Activated T-helper 17 cell treated with anti-CD3 and anti-CD28 coated beads, Interleukin-2, amount 50 U/mL, for 72 hours (primary cell): Measurements from ENCODE around the gene OVCA2. TPM values are rescaled to one million over a fixed set of nuclear protein-coding genes. Genes with fewer than 3 reads are reported as not detected.
"Not testable (repeated sequence)": the region's sequence is repeated elsewhere in the genome, so short reads cannot be mapped to it uniquely, and the experiment has no call there.

ENCODE experiments used
- ATAC-seq: fragments of 150-1000 bp; cut with Tn5 transposase; replicated peaks from 2 replicates; pipeline ENCODE4 v1.10.0; 2021; ENCODE audit warnings: mild to moderate bottlenecking, moderate library complexity
- H3K27ac Mint-ChIP-seq: one replicate; pipeline ENCODE4 v1.8.0; 2022; ENCODE audit warnings: mixed read lengths
- H3K27me3 Mint-ChIP-seq: one replicate; pipeline ENCODE4 v1.8.0; 2022; ENCODE audit warnings: mixed read lengths
- H3K36me3 Mint-ChIP-seq: one replicate; pipeline ENCODE4 v1.8.0; 2022; ENCODE audit warnings: low read depth, mild to moderate bottlenecking, mixed read lengths
- H3K4me1 Mint-ChIP-seq: one replicate; pipeline ENCODE4 v1.8.0; 2022; ENCODE audit warnings: mixed read lengths
- H3K4me3 Mint-ChIP-seq: one replicate; pipeline ENCODE4 v1.8.0; 2022; ENCODE audit warnings: mild to moderate bottlenecking, mixed read lengths
- H3K9me3 Mint-ChIP-seq: one replicate; pipeline ENCODE4 v1.8.0; 2022; ENCODE audit warnings: mixed read lengths
- total RNA-seq, 2 donors: library from RNA; stranded (reverse); gene quantifications; one replicate each; pipeline ENCODE4 v1.2.3, GENCODE V29; 2022

Gene OVCA2
- total RNA-seq, 2 donors from 2014 or later, result 20.7 to 39.3 TPM

DNA sequence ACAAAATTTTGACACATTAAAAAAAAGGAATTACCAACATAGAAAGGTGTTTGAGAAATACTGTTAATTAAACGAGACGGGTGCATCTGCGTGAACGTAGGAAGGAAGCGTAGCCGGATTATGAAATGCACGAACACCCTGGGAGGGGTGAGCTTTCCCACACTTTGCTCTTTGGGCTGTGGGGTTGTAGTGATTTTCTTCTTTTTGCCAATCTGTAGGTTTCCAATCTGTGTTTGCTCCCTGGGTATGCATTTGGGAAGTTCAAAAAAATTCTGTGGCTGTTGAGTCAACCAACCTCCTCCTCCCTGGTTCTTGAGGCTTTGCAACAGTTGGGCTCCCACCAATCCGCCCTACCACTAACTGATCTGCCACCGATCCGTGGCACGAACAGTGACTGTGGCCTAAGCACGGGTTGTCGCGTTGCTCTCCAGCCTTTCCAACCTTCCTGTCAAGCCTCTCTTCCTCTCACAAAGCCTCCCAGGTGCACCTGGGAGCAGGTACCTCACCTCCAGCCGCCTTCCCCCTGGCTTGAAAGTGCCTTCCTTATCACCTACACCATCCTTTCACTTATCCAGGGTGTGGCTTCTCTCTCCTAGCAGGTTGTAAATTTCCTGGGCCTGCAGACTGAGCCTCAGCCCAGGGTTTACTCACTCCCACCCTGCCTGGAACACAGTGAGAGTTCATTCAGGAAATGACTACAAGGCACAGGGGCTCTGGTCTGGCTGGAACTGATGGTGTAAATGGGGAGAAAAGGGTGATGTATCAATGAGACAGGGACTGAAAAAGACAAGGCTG lies 33.3 kb upstream of the OVCA2 start:
- no peak overlapping the region for H3K4me3 Mint-ChIP-seq
- H3K27me3 Mint-ChIP-seq, result no peaks in the 10 kb centered on the region
- no peaks in the 10 kb centered on the region for H3K36me3 Mint-ChIP-seq
- H3K9me3 Mint-ChIP-seq, result no peaks in the 10 kb centered on the region
- H3K4me1 Mint-ChIP-seq, result no peaks in the 10 kb centered on the region
- no peak for ATAC-seq
- H3K27ac Mint-ChIP-seq, result no peak overlapping the region

DNA sequence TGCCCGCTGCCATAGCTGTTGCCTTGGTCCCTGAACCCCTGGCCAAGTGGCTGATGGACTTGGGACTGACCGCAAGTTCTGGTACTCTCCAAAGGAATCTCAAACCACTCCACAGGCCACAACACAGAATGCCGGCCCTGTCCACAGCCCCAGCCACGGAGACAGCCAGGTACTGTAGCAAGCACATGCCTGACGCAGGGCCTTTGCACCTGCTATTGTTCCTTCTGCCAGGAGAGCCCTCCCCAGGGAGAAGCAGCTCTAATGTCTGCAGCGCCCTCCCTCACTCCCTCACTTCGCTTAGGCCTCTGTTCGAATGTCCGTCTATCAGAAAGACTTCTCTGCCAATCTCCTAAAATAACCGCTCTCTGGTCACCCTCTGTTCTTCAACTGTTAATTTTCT lies 32.1 kb upstream of the OVCA2 start:
- H3K27me3 Mint-ChIP-seq, result peaks cover 3% of the 10 kb centered on the region
- no peaks in the 10 kb centered on the region for H3K4me1 Mint-ChIP-seq
- no peaks in the 10 kb centered on the region for H3K36me3 Mint-ChIP-seq
- no peak overlapping the region for H3K27ac Mint-ChIP-seq
- no peak for ATAC-seq
- no peak overlapping the region for H3K4me3 Mint-ChIP-seq
- no peaks in the 10 kb centered on the region for H3K9me3 Mint-ChIP-seq

DNA sequence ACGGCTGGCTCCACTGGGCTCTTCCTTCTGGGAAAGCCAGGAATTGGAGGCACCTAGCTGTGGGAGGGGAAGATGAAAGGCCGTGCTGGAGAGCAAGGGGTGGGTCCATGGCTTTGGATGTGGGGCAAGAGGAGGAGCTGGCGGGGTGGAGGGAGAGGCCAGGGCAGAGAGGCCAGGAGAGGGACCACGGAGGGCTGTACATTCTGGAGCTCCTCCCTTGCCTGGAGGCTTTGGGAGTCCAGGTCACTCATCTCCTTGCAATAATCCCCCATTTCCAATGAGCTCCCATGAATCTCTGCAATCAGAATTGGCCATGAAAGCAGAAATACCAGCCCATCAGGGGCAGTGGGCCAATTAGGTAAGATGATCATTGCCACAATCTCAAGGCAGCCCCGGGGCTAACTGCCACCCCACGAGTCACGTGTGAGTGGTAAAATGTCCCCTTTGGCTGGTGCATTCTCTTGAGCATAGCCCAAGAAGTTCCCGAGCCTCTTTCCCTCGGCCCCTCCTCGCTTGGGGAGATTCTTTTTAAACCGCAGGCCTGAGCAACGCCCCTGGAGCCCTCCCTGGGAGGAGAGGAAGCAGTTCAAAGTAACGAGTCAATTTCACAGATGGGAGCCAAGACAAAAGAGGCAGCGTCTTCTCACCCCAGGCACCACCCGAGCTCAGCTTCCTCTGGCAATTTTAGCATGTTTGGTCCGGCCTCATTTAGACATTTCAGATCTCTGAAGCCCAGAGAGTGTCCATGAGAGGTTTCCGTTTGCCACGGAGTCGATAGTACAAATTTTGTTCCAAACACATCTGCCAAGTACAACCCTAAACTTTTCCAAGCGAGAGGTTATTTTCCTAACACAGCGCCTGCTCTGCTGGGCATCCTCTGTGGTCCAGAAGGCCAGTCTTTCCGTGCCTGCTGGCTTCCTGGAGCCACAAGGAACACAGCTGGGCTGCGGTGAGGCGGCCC lies 30.1 kb upstream of the OVCA2 start:
- no peak overlapping the region for H3K27ac Mint-ChIP-seq
- H3K4me3 Mint-ChIP-seq, result no peak overlapping the region
- ATAC-seq, result no peak
- H3K27me3 Mint-ChIP-seq, result peaks cover 3% of the 10 kb centered on the region
- no peaks in the 10 kb centered on the region for H3K36me3 Mint-ChIP-seq
- no peaks in the 10 kb centered on the region for H3K9me3 Mint-ChIP-seq
- H3K4me1 Mint-ChIP-seq, result no peaks in the 10 kb centered on the region

DNA sequence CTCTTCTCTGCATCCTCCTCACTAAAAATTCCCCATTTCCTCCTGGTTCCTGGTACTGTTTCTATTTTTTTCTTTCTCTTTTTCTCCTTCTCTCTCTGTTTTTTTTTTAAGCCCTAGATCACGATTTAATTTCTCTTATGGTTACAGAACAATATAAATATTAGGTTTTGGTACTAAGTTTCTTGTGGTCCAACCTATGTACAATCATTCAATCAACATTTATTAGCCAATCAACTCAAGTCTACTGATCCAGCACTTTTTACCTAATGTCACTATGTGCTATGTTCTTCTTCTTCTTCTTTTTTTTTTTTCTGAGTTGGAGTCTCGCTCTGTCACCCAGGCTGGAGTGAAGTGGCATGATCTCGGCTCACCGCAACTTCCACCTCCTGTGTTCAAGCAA lies 29.3 kb upstream of the OVCA2 start:
- H3K27me3 Mint-ChIP-seq, result peaks cover 3% of the 10 kb centered on the region
- no peaks in the 10 kb centered on the region for H3K36me3 Mint-ChIP-seq
- no peaks in the 10 kb centered on the region for H3K4me1 Mint-ChIP-seq
- H3K9me3 Mint-ChIP-seq, result no peaks in the 10 kb centered on the region
- H3K4me3 Mint-ChIP-seq, result no peak overlapping the region
- no peak overlapping the region for H3K27ac Mint-ChIP-seq
- ATAC-seq, result no peak

DNA sequence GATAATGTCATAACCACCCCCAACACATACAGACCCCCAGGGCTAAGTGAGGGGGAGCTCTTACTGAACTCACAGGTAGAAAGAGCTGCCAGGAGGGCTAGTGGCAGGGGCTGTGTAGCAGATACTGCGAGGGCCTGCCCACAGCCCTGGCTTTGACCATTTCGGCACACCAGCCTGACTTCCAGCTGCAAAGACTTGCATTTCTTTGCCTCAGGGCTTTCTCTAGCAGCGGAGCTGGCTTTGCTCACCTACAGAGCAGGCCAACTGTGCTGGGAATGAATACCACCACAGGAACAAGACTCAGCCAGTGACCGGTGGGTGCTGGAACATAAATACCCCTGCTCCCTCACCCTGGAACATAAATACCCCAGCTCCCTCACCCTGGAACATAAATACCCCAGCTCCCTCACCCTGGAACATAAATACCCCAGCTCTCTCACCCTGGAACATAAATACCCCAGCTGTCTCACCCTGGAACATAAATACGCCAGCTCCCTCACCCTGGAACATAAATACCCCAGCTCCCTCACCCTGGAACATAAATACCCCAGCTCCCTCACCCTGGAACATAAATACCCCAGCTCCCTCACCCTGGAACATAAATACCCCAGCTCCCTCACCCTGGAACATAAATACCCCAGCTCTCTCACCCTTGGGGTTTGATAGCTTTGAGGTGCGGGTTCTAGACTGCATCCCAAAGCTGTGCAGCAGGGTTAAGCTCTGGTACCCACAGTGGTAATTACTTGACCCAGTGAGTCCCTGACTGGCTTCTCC lies 28.4 kb upstream of the OVCA2 start:
- not testable (repeated sequence) for H3K36me3 Mint-ChIP-seq, H3K4me1 Mint-ChIP-seq, H3K4me3 Mint-ChIP-seq, H3K27me3 Mint-ChIP-seq, H3K27ac Mint-ChIP-seq, H3K9me3 Mint-ChIP-seq, ATAC-seq

DNA sequence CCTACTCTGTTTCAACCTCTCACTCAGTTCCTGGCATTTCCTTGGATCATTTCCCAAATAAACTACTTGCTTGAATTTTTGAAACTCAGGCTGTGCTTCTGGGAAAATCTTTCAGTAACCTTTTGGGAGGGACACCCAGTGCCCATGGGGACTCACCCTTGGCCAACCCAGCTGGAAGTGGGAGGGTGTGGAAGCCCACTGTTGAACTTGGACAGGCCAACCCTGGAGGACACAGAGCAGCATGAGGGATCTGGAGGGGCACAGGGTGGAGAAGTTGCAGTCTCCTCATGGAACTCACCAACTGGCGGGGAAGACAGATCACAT lies 27.9 kb upstream of the OVCA2 start:
- Mint-ChIP-seq H3K4me3 (no peak overlapping the region), H3K36me3 (no peaks in the 10 kb centered on the region), H3K27ac (no peak overlapping the region), H3K4me1 (peaks cover 4% of the 10 kb centered on the region), H3K27me3 (peaks cover 3% of the 10 kb centered on the region), H3K9me3 (no peaks in the 10 kb centered on the region)
- no peak for ATAC-seq

DNA sequence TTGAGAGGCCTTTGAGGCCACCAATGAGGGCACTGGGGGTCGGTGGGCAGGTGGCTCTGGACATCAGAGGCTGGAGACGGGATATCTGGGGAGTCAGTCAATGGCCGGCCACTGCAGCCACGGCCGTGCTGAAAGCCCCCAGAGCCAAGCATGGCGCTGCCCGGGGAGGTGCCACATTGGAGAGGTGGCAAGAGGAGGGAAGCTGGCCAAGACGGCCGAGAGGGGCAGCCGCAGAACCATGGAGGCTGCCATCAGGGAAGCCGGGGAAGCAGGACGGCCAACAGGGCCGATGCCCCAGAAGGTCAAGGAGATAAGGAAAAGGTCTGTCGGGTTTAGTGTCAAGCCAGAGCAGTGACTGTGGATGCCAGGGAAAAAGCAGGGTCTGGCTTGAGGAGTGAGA lies 26.5 kb upstream of the OVCA2 start:
- no peak overlapping the region for H3K4me3 Mint-ChIP-seq
- H3K27ac Mint-ChIP-seq, result no peak overlapping the region
- ATAC-seq, result no peak
- no peaks in the 10 kb centered on the region for H3K36me3 Mint-ChIP-seq
- H3K9me3 Mint-ChIP-seq, result no peaks in the 10 kb centered on the region
- H3K27me3 Mint-ChIP-seq, result peaks cover 3% of the 10 kb centered on the region
- peaks cover 4% of the 10 kb centered on the region for H3K4me1 Mint-ChIP-seq

DNA sequence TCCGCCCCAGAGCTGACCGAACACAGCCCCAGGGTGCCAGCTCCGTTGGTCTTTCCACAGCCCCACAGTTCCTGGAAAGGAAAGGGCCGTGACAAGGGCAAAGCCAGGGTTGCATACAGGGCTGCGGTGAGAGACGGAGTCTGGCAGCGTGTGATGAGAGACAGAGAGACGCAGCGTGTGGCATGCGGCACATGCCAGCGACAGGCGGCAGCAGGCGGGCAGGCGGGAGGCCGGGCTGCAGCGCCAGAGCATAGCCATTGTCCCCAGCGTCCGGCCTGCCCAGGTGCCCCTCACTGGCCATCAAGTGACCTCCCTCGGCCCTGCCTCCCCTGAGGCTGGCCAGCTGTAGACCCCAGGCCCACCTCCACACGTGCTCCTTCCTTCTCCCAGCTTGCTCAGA lies 25.3 kb upstream of the OVCA2 start:
- Mint-ChIP-seq H3K36me3 (no peaks in the 10 kb centered on the region), H3K9me3 (no peaks in the 10 kb centered on the region), H3K27me3 (peaks cover 3% of the 10 kb centered on the region), H3K4me3 (no peak overlapping the region), H3K27ac (no peak overlapping the region), H3K4me1 (peaks cover 4% of the 10 kb centered on the region)
- no peak for ATAC-seq

DNA sequence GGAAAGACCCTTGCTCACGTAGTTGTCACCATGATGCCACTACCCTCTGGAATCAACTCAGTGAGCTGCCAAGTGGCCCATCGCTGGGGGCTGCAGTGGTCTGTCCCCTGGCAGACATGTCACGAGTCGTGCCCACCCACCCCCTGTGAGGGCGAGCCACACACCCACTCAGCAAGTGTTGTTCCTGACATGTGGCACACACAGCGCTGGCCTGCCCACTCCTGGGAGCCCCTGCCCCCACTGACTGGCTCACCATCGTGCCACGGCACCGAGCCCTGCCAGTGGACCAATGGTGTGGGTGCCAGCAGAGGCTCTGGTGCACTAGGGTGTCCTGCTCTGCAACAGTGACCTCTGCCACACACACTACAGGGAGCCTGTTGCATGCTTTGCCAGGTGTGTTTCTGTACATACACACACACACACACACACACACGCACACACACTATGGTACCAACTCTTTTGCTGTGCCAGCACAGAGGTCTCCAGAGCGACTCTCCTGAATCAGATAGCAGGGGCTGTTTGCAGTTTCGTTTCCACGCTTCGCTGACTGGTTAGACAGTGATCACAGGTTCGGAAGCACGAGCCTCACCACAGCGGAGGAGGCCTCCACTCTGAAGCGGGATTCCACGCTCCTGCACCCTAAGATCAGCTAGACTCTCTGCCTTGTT lies 24.4 kb upstream of the OVCA2 start:
- Mint-ChIP-seq H3K36me3 (no peaks in the 10 kb centered on the region), H3K27me3 (peaks cover 3% of the 10 kb centered on the region), H3K27ac (no peak overlapping the region), H3K9me3 (no peaks in the 10 kb centered on the region), H3K4me3 (no peak overlapping the region), H3K4me1 (peaks cover 4% of the 10 kb centered on the region)
- no peak for ATAC-seq

DNA sequence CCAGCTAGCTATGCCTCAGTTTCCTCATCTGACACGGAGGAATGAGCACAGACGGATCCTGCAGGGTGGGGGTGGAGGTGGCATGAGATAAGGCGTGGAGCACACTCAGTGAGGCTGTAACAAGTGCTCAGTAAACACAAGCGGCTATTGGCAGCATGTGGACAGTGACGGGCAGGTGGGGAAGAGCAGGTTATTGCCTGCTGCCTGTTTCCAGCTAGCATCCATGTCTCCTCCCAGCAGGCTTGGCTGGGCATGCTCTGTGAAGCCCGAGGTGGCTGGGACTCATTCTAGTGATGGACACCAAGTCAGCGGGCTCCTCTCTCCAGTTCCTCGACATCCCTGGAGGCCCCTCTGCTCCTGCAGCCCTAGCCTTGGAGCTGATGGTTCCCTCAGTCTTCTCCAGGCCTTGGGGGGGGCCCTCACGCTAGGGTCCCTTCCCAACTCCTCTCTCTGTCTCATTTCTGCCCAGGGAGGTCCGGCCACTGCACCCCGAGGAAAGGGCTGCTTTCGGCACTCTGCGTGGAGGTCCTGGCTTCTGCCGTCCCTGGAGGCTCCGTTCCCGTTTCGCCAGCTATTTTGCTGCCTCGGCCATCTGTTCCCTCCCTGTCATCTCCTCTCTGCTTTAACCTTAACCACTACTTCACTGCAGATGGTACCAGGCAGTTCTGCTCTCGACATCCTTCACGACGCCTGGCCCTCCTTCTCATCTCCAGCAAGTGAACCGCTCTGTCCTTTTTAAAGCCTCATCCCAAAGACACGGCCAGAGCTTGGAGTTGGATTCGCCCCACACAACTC lies 22.9 kb upstream of the OVCA2 start:
- Mint-ChIP-seq H3K27me3 (peaks cover 2% of the 10 kb centered on the region), H3K36me3 (no peaks in the 10 kb centered on the region), H3K27ac (no peak overlapping the region), H3K4me3 (no peak overlapping the region), H3K9me3 (no peaks in the 10 kb centered on the region), H3K4me1 (peaks cover 4% of the 10 kb centered on the region)
- no peak for ATAC-seq

DNA sequence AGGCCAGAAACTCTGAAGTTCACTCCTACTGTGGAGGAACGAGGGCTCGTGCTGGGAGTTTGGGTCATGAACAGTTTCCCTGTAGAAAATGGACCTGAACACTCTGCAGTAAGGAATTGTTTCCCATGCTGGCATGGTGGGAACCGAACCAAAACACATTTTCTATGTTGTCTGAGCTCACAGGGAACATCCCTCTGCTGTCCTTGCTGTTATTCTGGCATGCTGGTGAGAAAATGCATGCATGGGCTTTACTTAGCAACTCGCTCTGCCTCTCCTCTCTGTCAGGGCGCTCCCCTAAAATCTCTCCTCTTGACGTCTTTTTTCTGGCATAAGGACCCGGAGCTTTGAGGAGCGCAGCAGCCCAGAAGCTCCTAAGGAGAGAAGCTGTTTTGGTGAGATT lies 22.1 kb upstream of the OVCA2 start:
- Mint-ChIP-seq H3K36me3 (no peaks in the 10 kb centered on the region), H3K9me3 (no peaks in the 10 kb centered on the region), H3K4me1 (peaks cover 4% of the 10 kb centered on the region), H3K27me3 (no peaks in the 10 kb centered on the region), H3K27ac (no peak overlapping the region), H3K4me3 (no peak overlapping the region)
- no peak for ATAC-seq

DNA sequence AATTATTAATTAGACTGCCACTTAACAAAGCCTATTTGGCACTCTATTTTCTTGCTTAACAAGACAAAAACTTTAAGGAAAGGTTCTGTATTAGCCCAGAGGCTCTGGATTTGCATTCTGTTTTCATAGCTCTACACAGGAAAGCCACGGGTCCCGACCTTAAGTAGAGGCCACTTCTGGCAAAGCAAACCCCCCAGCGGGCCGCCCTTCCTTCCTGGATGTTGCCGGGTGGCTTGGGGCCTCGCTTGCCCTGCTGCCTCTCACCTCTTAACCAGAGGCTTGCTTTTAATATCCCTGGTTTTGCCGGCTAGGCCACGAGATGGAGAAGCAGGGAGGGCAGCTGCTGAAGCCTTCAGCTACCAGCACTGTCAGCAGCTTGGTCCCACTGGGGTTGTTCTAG lies 21.1 kb upstream of the OVCA2 start:
- Mint-ChIP-seq H3K9me3 (no peaks in the 10 kb centered on the region), H3K27ac (no peak overlapping the region), H3K27me3 (peaks cover under 1% of the 10 kb centered on the region), H3K4me1 (peaks cover 4% of the 10 kb centered on the region), H3K36me3 (no peaks in the 10 kb centered on the region), H3K4me3 (no peak overlapping the region)
- ATAC-seq, result no peak

DNA sequence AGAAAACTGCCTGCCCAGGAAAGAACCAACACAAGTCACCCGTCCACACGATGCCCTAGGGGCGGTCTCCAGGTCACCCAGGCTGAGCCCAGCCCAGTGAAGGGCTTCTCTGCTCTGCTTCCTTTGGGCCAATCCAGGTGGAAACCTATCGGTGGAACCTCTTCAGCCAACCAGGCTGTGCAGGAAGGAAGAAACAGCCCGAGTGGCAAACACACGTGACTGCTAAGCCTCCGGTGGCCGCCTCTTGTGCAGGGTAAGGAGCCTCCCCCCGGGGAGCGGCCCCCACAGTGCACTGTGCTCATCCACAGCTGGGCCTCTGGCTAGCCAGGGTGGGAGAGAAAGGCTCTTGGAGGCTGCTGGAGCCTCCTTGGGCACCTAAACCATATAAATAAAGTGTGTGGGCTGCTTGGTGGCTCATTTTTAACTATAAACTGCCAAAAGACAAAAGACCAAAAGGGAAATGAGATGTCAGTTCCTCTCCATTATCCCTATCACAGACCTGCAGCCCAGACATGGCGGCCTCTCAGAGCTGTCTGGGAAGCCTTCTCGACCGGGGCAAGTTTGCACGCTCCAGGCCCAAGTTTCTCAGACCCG lies 19.1 kb upstream of the OVCA2 start:
- no peaks in the 10 kb centered on the region for H3K36me3 Mint-ChIP-seq
- H3K4me3 Mint-ChIP-seq, result no peak overlapping the region
- no peaks in the 10 kb centered on the region for H3K9me3 Mint-ChIP-seq
- H3K27me3 Mint-ChIP-seq, result peaks cover 8% of the 10 kb centered on the region
- no peak overlapping the region for H3K27ac Mint-ChIP-seq
- no peak for ATAC-seq
- H3K4me1 Mint-ChIP-seq, result peaks cover 9% of the 10 kb centered on the region
